ENCODE measurements around the gene PTPRD. TPM values are rescaled to one million over a fixed set of nuclear protein-coding genes. Genes with fewer than 3 reads are reported as not detected.

PTPRD gene
- total RNA-seq, 1 donor from 2014 or later = 136 TPM

GRCh38 chr9:9523476-9524139 is 1089.2 kb downstream of the PTPRD start:
- peaks cover 21% of the 10 kb centered on the region for H3K4me1 ChIP-seq
- H3K36me3 Mint-ChIP-seq = no peaks in the 10 kb centered on the region
- no peak for DNase-seq (ENCODE audit: low spot score)
- H3K36me3 ChIP-seq = no peaks in the 10 kb centered on the region
- no peaks in the 10 kb centered on the region for H4K20me1 ChIP-seq (ENCODE audit: low read depth)
- H3K4me1 Mint-ChIP-seq = peaks cover 32% of the 10 kb centered on the region
- H3K4me3 ChIP-seq = no peak overlapping the region
- H3K27me3 Mint-ChIP-seq (ENCODE audit: insufficient read depth, low read depth) = peaks cover 2% of the 10 kb centered on the region
- H3K27ac Mint-ChIP-seq = no peak overlapping the region
- no peak overlapping the region for H3K27ac ChIP-seq
- H3K79me2 ChIP-seq (ENCODE audit: low read depth) = no peaks in the 10 kb centered on the region
- TF ChIP-seq EZH2phosphoT487 (IDR thresholded peaks at IDR 0.05) = no peak
- H3K9me3 ChIP-seq (ENCODE audit: low read depth) = no peaks in the 10 kb centered on the region
- H3K4me2 ChIP-seq = no peak overlapping the region
- no peaks in the 10 kb centered on the region for H3K27me3 ChIP-seq
- H3K9me3 Mint-ChIP-seq = no peaks in the 10 kb centered on the region
- H2AFZ ChIP-seq (replicated peaks) = peak overlapping the region; percentile 15
- H3K4me3 Mint-ChIP-seq = no peak overlapping the region
- H3F3A ChIP-seq (ENCODE audit: low read depth) = peaks cover 10% of the 10 kb centered on the region
- H3K9ac ChIP-seq = no peak overlapping the region

- Histone ChIP-seq H3K36me3 (no peaks in the 10 kb centered on the region), H3K9ac (no peak overlapping the region), H3K4me3 (no peak overlapping the region), H3K9me3 (ENCODE audit: low read depth) (no peaks in the 10 kb centered on the region), H3K79me2 (ENCODE audit: low read depth) (no peaks in the 10 kb centered on the region), H2AFZ (replicated peaks) (no peak overlapping the region), H3K4me1 (peaks cover 21% of the 10 kb centered on the region), H3K4me2 (peak overlapping the region; percentile 32), H3F3A (ENCODE audit: low read depth) (peaks cover 10% of the 10 kb centered on the region), H4K20me1 (ENCODE audit: low read depth) (no peaks in the 10 kb centered on the region), H3K27ac (no peak overlapping the region), H3K27me3 (no peaks in the 10 kb centered on the region)
- no peaks in the 10 kb centered on the region for H3K9me3 Mint-ChIP-seq
- no peak overlapping the region for H3K4me3 Mint-ChIP-seq
- no peaks in the 10 kb centered on the region for H3K36me3 Mint-ChIP-seq
- no peak for DNase-seq (ENCODE audit: low spot score)
- no peak for TF ChIP-seq EZH2phosphoT487 (IDR thresholded peaks at IDR 0.05)
- no peak for TF ChIP-seq EZH2 (IDR thresholded peaks at IDR 0.05)
- peaks cover 32% of the 10 kb centered on the region for H3K4me1 Mint-ChIP-seq
- peaks cover 2% of the 10 kb centered on the region for H3K27me3 Mint-ChIP-seq (ENCODE audit: insufficient read depth, low read depth)
- no peak overlapping the region for H3K27ac Mint-ChIP-seq
These were observed 1090.4 kb downstream of the PTPRD start for GRCh38 chr9:9522406-9522805.

DNA sequence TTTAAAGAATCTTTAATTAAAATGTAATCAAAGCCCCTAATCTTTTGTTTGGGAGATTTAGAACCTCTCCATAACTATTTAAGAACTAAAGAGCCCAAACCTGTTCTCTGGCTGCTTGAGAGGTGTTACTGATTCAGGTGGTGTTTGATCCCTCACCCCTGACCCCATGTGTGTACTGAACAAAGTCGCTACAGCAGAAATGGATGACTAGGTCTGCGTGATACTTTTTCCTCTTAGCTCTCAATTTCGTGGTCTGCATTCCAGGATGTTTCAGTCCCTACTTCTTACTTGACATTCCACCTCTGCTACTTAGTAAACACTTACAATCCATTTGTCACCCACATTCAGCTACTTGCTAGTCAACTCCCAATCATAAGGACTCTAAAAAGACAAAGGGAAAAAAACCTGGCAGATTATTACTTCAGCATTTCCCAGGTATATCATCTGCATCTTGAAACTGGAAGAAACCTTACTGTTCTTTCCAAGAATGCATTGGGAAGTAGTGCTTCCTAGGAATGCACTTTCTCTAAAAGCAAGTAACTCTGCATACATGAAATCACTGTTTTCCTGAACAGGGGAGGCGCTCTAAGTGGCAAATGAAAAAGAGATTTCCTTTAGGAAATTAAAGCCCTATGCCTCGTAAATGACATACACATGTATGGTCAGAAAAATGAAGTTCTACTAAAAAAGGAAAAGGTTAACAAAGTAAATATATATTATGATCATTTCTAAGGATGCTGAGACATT is 1091.6 kb downstream of the PTPRD start:
- H3K9me3 Mint-ChIP-seq = no peaks in the 10 kb centered on the region
- no peak overlapping the region for H3K4me3 ChIP-seq
- no peaks in the 10 kb centered on the region for H3K9me3 ChIP-seq (ENCODE audit: low read depth)
- DNase-seq (ENCODE audit: low spot score) = peak; percentile 6
- H3K27me3 Mint-ChIP-seq (ENCODE audit: insufficient read depth, low read depth) = peaks cover 4% of the 10 kb centered on the region
- H3K79me2 ChIP-seq (ENCODE audit: low read depth) = no peaks in the 10 kb centered on the region
- no peaks in the 10 kb centered on the region for H3K27me3 ChIP-seq
- no peak overlapping the region for H3K27ac ChIP-seq
- H3K4me3 Mint-ChIP-seq = no peak overlapping the region
- H3K4me1 Mint-ChIP-seq = peaks cover 32% of the 10 kb centered on the region
- H3K36me3 Mint-ChIP-seq = no peaks in the 10 kb centered on the region
- peaks cover 10% of the 10 kb centered on the region for H3F3A ChIP-seq (ENCODE audit: low read depth)
- peak overlapping the region; percentile 23 for H3K4me2 ChIP-seq
- H3K4me1 ChIP-seq = peaks cover 21% of the 10 kb centered on the region
- H3K27ac Mint-ChIP-seq = peak overlapping the region; percentile 39
- no peaks in the 10 kb centered on the region for H4K20me1 ChIP-seq (ENCODE audit: low read depth)
- H2AFZ ChIP-seq (replicated peaks) = no peak overlapping the region
- TF ChIP-seq EZH2 (IDR thresholded peaks at IDR 0.05) (no peak), CTCF (IDR thresholded peaks at IDR 0.05) (no peak), EZH2phosphoT487 (IDR thresholded peaks at IDR 0.05) (no peak)
- H3K36me3 ChIP-seq = no peaks in the 10 kb centered on the region
- no peak overlapping the region for H3K9ac ChIP-seq

DNA sequence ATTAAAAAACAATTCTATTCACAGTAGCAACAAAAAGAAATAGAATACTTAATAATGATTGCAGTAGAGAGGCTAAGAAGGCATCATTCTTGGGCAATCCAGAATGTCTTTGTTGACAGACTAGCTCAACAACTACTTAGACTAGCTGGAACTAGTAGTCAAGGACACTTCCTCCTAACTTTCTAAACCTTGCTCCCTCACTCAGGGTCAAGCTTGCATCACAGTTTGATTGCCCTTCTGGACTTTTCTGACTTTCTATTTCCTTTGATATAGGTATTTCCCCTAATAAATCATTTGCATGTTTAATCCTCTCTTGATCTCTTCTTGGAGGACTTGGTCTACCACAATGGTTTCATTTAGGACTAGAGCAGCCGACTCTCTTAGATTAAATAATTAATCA is 1107.9 kb downstream of the PTPRD start:
- Histone ChIP-seq H3K4me3 (no peak overlapping the region), H3K9me3 (ENCODE audit: low read depth) (no peaks in the 10 kb centered on the region), H3K27ac (no peak overlapping the region), H3K9ac (no peak overlapping the region), H2AFZ (replicated peaks) (no peak overlapping the region), H3K79me2 (ENCODE audit: low read depth) (no peaks in the 10 kb centered on the region), H3K27me3 (no peaks in the 10 kb centered on the region), H3K4me1 (no peaks in the 10 kb centered on the region), H3K4me2 (no peak overlapping the region), H3F3A (ENCODE audit: low read depth) (no peaks in the 10 kb centered on the region), H3K36me3 (no peaks in the 10 kb centered on the region), H4K20me1 (ENCODE audit: low read depth) (no peaks in the 10 kb centered on the region)
- Mint-ChIP-seq H3K27me3 (ENCODE audit: insufficient read depth, low read depth) (no peaks in the 10 kb centered on the region), H3K4me3 (no peak overlapping the region), H3K36me3 (no peaks in the 10 kb centered on the region), H3K4me1 (no peaks in the 10 kb centered on the region), H3K9me3 (no peaks in the 10 kb centered on the region), H3K27ac (no peak overlapping the region)
- no peak for DNase-seq (ENCODE audit: low spot score)
- TF ChIP-seq EZH2 (IDR thresholded peaks at IDR 0.05) (no peak), CTCF (IDR thresholded peaks at IDR 0.05) (no peak), EZH2phosphoT487 (IDR thresholded peaks at IDR 0.05) (no peak)

Data from neural progenitor cell (in vitro differentiated cells).